GM19455 (cell line): Measurements from ENCODE around the gene SDC3.

ENCODE experiments used
- ATAC-seq: cut with Tn5 transposase; IDR thresholded peaks from one replicate; pipeline ENCODE4 v1.9.1; 2021; ENCODE audit not compliant: unreplicated experiment

The SDC3 gene

DNA sequence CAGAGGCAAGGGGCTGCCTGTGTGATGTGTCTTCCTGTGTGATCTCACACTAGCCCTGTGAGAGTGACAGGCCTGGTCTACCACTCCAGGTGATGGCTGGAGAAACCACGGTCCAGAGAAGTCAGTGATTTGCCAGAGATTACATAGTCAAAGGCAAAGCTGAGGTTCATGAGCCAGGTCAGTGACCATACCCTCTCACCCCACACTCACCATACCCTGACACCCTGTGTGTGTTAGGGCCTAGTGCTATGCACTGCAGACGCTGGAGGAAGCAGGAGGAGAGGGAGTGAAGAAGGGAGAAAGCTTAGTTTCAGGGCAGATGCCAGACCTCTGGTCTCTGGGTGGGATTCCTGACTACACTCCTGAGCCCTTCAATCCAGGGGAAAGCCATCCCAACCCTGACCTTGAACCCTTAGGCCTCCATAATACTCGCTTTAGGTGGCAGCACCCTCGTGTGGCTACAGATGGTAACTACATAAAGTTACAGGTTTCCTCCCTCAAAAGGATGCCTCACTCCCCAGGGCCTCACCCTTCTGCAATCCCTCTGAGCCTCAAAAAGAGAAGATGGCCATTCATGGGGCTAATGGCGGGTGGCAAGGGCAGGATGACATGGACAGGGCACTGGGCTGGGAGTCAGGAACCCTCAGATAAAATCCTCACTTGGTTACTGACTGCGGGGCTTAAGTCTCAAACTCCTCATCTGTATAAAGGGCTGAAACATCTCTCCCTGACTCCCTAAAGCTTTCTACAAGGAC is 20.8 kb upstream of the SDC3 start:
- no peak for ATAC-seq

DNA sequence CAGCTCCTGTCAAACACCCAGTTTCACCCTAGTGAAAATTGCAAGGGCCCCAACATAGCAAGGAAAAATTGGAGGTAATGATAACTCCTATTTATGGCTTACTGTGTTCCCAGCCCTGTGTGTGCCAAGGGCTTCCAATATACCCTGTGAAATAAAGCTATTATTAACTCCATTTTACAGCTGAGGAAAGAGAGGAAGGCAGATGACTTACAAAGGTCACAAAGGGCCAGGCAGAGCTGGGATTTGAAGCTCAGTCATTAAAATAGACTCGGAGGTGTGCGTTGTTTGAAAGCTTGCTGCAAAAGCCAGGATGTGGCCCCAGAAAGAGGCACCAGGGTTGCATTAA is 20.2 kb upstream of the SDC3 start:
- ATAC-seq, result no peak

DNA sequence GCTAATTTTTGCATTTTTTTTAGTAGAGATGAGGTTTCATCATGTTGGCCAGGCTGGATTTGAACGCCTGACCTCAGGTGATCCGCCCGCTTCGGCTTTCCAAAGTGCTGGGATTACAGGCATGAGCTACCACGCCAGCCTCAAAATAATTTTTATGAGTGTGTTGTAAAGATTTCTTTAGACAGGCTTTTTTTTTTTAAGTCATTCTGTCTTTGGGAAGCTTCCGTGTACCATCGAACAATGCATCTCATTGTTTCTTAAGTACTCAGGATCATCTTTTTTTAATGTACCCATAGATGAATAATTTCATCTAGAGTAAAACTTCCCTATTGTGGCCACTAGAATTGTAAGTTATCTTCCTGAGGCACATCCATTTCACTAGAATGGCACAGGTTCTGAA is 19.6 kb upstream of the SDC3 start:
- ATAC-seq, result no peak

DNA sequence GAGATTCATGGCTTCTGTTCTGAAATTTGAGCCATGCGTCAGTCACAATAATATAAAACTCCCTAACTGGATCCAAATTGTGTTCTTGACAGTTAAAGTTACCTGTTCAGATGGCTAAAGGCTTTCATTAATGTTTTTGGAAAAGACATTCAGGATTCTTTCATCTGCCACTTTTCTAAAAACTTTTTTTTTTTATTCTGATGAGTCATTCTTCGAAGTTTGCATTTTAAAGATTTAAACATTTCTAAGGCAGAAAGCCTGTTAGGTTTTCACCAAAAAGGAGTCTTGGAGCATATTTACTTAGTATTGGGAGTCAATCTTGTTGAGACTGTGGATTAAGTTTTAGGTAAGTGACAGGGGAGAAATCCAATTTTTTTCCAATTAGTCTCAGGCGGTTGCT is 18.9 kb upstream of the SDC3 start:
- no peak for ATAC-seq

DNA sequence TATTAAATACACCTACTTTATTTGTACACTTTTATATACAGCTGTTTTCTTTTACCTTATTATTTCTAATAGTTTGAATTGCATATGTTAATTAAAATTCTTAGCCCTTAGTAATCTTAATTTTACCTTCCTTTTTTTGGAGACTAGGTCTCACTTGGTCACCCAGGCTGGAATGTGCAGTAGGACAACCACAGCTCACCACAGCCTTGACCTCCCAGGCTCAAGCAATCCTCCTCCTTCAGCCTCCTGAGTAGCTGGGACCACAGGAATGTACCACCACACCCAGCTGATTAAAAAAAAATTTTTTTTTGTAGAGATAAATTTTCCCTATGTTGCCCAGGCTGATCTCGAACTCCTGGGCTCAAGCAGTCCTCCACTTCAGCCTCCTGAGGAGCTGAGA is 15.0 kb upstream of the SDC3 start:
- ATAC-seq, result no peak

DNA sequence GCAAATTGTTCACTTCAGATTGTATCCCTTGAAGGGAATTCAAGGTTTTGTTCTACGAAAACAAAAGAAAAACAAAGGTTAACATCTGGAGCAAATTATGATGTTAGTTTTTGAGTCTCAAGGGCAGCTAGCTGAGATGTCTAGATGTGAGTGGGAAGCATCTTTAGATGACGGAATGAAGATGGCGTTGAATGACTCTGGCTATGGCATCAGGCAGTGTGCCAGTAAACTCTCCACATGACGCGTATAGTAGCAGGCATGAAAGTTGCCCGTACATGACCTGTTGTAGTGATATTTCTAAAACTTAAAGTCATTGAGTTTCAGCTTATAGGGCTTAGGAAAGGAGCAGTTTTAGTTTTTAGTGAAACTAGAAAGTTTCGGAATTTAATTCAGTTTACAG is 12.3 kb upstream of the SDC3 start:
- no peak for ATAC-seq

DNA sequence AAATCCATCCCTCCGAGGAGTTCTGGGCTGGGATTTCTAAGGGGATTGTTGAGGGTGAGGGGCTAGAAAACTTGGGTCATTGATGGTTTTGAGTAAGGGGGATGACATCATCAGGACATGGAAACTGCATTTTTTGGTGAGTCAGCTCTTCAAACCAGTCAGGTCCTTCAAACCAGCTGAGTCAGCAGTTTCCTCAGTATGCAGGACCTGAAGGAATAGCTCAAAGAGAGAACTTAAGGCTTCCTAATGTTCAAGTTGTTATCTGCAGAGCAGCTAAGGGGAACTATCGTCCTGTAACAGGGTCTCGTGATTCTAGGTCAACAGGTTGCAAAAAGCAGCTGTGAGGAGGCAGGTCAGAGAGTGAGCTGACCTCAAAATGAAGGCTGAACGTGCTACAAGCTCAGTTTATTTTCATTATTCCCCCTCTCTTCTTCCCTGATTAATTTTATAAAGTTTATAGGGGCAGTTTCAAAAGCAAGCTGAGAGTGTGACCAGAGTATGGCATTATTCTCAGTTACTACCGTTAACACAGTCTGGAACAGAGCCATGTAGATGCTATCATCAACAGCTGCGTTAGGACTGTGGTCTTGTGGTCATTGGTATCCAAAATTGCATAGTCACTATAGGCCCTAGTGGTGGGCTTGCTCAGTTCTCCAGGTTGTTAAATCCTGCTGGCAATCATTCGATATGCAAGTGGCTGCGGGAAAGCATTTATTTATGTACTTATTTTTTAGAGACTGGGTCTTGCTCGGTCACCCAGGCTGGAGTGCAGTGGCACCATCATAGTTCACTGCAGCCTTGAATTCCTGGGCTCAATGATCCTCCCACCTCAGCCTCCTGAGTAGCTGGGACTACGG is 10.7 kb upstream of the SDC3 start:
- ATAC-seq, result no peak

DNA sequence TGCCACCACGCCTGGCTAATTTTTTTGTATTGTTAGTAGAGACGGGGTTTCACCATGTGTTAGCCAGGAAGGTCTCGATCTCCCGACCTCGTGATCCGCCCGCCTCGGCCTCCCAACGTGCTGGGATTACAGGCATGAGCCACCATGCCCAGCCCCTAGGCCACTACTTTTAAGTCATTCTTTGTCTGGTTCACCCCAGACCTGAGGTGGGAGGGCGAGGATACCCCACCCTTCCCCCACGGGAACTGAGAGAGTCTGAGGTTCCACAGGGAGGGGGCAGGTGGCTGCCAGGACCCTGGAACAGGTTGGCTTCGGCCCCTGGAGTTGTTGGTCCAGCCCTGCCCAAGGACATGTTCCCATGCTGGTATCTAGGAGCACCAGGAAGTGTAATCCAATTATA is 7.7 kb upstream of the SDC3 start:
- ATAC-seq, result no peak

DNA sequence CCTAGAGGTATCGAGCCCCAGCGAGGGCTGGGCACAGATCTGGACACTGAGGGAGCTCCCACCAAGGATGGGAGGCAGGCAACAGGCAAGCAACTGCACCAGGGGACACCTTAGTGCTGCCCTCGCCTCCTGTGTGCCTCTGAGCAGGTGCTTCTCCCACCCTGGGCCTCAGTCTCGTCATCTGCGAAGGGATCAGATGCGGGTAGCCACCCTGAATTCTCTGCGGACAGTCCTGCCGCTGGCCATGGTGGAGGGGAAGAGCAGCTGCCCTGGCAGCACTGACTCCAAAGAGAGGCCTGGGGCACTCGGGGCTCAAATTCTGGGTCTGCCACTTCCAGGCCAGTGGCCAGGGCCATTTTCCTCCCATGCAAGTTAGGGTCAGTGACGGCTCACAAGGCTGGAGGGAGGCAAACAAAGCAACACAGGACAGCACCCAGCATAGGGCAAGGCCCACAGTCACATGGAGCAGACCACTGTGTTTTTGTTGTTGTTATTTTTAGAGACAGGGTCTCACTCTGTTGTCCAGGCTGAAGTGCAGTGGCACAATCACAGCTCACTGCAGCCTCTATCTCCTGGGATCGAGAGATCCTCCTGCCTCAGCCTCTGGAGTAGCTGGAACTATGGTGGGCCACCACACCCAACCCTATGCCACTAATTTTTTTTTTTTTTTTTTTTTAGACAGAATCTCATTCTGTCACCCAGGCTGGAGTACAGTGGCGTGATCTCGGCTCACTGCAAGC is 7.1 kb upstream of the SDC3 start:
- ATAC-seq, result no peak

DNA sequence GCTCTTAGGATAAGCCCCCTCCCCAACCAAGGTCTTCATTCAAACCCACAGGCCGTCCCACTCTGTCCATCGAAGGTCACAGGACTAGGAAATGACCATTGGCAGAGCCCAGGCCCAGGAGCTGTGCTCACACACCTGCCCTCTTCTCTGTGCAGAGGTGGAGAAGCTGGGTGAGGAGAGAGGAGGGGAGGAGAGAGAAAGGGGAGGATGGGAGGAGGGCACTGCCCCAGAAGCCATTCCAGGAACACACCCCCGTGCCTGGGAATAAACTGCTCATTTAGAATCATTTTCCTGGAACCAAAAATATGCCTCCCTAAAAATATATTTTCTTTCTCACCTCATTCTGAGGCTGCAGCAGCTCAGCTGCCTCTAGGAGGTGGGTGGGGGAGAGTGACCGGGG is 6.4 kb upstream of the SDC3 start:
- no peak for ATAC-seq

DNA sequence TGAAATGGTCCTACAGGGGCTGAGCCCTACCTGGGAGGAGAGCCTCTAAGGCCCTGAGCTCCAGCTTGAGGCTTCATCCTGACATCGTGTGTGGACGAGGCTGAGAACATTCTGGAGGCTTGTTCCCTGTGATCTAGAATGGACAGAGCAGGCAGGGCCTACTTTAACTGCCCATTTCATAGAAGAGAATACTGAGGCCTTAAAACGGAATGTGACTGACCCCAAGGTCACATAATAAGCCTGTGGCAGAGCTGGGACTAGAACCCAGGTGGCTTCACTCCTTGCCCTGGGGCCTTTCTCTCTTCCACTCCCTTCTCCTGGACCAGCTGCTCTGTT is 6.0 kb upstream of the SDC3 start:
- ATAC-seq, result no peak

DNA sequence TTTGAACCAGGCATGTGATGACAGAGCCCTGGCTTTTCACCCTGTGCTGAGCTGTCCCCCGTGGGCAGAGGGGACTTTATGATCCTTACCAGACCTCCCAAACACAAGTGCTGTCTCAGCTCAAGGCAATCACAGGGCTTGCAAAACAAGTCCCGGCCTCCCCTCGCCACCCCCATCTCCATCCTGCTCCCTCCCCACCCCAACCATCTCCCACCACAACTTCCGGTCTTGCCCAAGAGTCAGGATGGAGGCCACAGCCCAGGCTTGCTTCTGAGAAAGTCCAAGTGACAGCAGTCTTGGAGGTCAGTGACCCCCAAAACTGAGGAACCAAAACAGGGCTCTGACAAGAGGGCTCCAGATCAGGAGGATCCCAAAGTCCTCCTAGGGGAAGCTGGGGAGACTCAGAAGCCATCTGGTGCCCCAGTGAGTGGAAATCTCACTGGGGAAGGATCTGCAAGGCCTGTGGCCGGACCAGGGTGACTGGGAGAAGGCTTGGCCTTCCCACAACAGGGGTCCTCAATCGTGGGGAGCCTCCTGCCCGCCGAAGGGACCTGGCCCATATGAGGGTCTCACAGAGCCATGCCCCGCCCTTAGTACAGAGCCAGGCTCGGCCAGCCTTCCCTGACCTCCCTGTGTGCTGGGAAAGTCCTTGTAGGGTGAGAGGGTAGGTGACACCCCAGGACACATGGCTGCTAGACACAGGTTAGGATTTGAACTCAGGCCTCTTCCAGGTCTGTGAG is 4.5 kb upstream of the SDC3 start:
- ATAC-seq, result no peak

DNA sequence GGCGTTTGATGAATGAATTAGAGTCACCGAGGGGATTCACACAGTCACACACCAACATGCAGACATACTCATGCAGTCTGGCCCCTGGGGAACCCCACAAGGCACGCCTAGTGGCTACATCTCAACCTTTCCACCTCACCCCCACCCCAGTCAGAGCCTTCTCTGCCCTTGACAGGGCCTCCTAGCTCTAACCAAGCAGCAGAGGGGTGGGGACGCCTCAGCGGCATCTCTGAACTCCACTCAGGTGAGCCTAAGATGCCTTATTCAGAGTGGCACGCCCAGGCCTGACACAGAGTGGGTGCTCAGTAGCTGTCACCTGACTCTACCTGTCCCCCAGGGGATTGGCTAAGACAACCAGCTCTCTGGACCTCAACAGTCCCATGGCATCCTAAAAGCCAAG is 3.7 kb upstream of the SDC3 start:
- no peak for ATAC-seq

DNA sequence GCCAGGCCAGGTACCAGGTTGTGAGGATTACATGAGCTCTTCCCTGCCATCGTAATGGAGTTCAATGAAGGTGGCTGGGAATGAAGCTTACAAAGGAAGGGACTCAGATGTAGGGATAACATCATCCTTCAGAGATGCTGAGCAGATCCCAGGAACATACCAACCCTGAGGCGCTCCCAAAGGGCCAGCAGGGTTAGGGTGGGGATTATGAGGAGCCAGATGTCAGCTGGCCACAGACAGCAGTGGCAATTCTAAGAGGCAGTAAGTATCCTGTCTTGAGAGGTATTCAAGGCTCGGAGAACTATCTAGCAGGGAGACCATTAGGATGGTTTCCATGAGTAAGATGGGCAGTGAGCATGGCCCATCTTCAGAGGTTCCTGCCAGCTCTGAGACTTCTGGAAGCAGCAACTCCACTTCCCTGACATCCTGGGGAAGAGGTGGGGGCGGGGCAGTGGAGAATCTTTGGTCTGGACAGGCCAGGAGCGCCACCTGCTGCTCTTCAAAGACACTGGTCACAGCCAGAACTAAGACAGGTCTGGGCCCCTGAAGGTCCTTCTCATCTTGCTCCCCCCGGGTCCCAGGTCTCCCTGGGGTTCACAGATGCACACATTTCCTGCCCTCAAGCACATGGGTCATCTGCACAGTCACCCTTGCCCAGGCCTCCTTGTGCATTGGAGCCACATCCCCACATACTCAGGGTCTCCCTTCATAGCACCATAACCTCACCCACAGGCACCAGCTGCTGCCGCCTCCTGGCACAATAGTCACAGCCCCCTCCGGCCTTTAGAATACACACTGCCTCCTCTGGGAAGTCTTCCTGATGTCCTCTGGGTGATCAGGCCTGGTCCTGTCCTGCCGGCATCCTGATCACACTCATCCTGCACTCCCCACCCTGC is 2.7 kb upstream of the SDC3 start:
- ATAC-seq, result no peak

DNA sequence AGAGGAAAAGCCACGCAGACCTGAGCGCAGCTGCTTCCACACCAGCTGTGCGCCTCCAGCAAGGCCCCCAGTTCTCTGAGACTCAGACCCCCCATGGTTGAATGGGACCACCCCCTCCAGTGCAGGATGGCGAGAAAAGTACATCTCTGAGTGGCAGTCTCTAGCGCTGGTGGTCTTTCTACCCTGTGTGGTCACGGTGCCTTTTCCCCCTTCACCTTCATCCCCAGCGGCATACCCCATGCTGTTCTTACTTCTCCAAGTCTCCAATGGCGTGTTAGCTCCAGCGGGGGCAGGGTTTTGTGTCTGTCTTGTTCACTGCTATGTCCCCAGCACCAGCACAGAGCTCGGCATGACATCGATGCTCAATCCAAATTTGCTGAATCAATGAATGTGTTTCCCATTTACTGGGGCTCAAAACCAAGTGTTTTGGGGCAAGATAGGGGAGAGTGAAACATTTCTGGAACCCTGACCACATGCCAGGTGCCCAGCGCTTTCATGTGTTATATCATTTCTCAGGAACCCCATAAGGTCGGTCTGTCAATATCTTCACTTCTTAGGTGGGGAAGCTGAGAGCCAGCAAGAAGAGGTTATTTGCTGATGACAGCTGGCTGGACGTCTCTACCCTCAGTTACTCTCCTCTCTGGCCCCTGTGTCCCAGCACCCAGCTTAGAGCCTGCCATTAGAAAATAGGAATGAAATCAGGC is 959 bp upstream of the SDC3 start:
- ATAC-seq, result no peak

DNA sequence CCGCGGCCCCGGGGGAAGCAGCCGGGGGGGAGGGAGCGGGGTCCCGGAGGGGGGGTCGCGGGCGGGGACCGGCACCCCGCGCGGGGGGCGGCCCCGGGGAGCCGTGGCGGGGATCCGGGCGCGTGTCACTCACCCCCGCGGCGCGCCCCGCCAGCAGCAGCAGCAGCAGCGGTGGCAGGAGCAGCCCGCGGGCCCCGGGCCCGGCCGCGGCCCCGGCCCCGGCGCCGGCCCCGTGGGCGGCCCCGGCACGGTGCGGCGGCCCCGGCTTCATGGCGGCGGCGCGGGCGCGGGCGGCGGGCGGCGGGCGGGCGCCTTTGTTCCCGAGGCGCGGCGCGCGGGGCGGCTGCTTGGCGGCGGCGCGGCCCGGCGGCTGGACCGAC is 252 bp downstream of the SDC3 start:
- ATAC-seq, result no peak

DNA sequence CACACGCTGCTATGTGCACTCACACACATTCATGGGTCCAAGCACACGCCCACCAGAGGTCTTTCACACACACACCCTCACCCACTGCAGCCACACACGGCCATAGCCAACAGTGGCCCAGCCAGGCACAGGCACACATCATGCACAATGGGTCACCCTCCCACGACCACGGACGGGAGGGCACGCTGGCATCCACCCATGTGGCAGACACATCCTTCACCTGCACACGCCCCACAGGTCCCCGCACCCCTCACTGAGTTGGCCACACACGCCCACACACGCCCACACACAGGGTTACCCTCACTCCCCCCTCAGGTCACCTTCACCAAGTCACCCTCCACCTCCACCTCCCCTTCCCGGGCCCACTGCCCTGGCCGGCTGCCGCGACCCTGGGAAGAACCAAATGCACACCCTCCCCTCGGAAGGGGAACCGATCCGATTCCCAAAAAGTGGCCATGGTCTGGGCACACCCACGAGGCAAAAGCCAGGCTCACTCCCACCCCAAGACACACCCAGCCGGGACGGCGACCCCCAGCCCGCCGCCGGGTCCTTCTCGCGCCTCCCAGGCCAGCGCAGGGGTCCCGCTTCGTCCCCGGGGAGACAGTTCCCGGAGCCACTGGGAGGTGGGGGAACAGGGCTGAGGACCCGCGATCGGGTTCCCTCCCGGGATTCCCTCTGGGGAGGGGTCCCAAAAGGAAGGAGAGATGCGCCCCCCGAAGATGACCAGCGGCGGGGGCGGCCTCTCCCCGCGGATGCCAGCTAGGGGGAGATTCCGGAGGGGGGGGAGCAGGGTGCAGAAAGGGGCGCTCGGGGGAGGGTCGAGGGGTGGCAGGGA is 860 bp downstream of the SDC3 start:
- no peak for ATAC-seq

DNA sequence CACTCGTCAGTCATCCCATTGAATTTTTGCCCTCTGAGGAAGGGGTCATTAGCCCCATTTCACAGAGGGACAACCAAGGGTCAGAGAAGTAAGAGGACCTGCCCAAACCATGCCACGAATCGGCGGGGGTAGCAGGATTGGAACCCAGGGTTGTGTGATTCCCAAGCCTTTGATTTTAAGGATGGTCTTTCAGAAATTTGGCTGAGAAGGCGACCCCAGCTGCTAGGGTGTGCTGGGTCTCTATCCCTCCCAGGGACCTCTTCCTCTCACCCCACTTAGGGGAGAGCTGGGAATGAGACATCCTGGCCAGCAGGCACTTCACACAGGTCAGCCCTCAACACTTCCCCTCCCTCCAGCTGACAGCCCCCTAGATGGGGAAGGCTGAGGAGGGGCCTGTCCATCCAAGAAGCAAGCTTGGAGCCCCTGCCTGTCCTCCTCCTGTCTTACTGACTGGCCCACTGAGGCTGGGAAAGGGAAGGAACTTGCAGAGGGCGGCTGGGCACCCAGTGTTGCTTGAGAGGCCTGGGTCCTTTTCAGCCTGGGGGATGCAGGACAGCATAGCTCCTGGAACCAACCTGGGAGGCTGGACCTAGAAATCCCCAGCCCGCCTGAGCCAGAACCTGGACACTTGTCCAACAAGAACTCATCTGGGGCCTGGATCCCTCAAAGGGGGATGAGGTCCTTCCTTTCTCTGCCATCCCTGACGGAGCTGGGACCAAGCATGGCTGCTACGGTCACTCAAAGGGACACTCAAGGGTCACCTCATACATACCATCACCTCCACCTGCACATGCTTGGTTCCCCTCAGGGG is 1.7 kb downstream of the SDC3 start:
- no peak for ATAC-seq
